GM12872 (cell line): ENCODE results near the gene AKAP1.

Source experiments
- CTCF ChIP-seq: IDR thresholded peaks from 3 replicates; pipeline ENCODE4 v1.5.1; 2011; ENCODE audit warnings: low read depth, mild to moderate bottlenecking, low read length, moderate library complexity; ENCODE audit not compliant: insufficient read depth

AKAP1 gene

DNA sequence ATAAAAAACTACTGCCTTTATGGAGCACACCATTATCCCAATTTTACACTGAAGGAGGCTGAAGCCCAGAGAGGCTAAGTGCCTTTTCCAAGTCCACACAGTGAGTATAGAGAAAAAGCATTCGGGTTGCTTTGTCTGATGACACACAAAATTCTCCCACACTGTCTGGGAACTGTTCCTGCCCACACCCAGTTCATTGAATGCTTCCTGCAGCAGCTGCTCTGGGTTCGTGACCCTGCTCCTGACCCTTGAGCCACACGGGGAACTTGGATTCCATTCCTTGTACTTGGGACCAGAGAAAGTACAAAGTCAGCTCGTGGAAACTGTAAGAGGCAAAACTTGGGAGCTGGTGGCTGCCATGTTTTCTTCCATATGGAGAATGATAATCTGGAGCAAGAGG, 57.9 kb downstream of the AKAP1 start:
- TF ChIP-seq CTCF = no peak

DNA sequence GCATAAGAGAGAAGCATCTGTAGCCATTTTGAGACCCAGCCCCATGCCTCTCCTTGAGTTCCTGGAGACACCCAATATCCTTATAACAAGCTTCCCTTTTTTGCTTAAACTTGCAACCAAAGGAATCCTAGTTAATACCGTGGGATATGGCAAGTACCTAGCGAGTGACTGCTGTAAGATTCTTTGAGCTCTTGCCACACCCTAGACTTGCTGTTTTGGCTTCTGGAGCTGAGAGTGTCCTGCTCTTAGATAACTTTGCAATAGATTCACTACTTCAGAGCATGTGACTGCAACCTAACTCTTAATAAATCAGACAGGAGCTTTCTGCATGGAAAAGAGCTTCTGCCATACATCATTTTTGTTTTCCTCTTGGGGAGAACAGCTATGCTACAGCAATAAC, 58.3 kb downstream of the AKAP1 start:
- TF ChIP-seq CTCF = no peak

DNA sequence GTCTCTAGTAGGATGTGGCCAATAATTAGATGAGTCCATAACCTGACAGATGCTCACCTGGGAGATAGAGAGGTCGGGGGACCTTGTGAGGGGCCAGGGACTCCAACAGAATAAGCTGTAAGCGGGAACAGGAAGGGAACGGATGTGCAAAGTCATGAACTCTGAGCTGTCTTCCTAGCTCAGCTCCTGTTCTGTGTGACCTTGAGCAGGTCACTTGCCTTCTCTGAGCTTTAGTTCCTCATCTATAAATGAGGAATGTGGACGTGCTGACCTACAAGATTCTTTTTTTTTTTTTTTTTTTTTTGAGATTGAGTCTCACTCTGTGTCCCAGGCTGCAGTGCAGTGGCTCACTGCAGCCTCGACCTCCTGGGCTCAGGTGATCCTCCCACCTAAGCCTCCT, 58.9 kb downstream of the AKAP1 start:
- no peak for TF ChIP-seq CTCF

GRCh38 chr17:57144567-57144966, 59.5 kb downstream of the AKAP1 start:
- TF ChIP-seq CTCF = no peak

DNA sequence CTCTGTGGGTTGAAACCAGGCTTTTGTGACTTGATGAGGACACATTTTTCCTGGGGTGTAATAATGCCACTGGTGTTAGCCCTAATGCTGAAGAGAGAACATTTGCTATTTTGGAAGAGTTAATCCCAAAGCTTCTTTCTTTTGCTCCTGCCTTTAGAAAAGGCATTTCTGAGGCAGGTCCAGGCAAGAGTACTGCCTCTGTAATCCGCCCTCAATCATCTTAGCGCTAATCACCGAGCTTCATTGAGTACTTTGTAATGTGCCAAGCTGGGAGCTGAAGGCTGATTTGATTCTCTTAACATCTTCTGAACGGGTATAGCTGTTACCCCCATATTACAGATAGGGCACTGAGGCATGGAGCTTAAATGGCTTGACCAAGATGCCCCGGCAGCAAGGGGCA, 60.3 kb downstream of the AKAP1 start:
- TF ChIP-seq CTCF = no peak

- no peak for TF ChIP-seq CTCF
Measured at GRCh38 chr17:57146273-57146672, 61.2 kb downstream of the AKAP1 start.

GRCh38 chr17:57151798-57152197, 66.8 kb downstream of the AKAP1 start:
- TF ChIP-seq CTCF = no peak
